Cerebellar nuclear complex (tissue), 1 donor: ENCODE results near the gene CHD6.

ENCODE experiments used
- DNase-seq, 2 experiments: peaks; one replicate each; lab custom pipeline; 2025; lab: John Stamatoyannopoulos, UW

Gene CHD6

GRCh38 chr20:41470362-41471095 lies 147.6 kb downstream of the CHD6 start:
- DNase-seq, result no peak

DNA sequence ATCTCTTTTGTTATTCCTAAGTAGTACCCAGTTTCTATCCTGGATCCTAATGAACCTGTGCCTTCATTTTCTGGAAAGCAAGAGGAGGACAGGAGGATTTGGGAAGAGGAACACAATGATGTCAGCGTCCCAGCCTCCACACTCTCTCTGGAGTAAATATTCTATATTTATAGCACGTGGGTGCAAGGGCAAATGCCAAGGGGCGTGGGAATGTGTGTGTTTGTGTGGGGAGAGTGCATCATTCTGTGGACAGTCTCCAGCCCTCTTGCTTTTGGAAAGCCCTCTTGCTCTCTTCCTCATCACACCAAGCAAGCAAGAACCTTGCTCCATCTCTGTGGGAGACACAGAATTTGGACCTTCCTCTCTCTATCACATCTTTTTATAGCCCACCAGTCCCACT lies 148.3 kb downstream of the CHD6 start:
- no peak for DNase-seq

DNA sequence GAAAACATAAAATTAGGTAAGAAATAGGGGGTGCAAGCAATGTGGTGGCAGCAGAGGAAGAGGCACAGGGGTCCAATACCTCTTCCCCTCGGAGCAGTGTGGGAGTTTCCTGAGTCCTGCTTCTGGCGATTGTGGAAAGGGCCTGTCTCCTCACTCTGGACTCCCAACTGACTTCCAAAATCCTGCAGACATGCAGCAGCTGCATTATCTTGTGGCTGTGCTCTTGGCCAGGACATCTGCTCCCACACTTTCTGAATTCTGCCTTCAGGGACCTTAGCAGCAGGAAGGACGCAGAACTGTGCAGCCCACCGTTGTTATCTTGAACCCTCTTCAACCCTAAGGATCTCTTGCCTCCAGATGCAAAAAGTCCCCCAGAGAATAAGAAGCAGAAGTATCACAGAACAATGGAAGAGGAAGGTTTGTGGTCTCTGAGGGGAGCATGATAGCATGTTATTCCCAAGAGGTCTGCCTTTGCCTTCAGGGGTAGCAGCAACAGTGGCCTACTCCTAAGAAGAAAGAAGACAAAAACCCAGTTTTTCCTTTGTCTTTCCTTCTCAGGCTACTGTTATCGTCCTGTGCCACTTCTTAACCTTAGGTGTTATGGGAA lies 149.1 kb downstream of the CHD6 start:
- DNase-seq, result no peak

GRCh38 chr20:41467690-41468089 lies 150.5 kb downstream of the CHD6 start:
- no peak for DNase-seq

- no peak for DNase-seq
Measured at GRCh38 chr20:41467220-41467619, 151.0 kb downstream of the CHD6 start.

- no peak for DNase-seq
Measured at GRCh38 chr20:41463567-41463966, 154.6 kb downstream of the CHD6 start.

DNA sequence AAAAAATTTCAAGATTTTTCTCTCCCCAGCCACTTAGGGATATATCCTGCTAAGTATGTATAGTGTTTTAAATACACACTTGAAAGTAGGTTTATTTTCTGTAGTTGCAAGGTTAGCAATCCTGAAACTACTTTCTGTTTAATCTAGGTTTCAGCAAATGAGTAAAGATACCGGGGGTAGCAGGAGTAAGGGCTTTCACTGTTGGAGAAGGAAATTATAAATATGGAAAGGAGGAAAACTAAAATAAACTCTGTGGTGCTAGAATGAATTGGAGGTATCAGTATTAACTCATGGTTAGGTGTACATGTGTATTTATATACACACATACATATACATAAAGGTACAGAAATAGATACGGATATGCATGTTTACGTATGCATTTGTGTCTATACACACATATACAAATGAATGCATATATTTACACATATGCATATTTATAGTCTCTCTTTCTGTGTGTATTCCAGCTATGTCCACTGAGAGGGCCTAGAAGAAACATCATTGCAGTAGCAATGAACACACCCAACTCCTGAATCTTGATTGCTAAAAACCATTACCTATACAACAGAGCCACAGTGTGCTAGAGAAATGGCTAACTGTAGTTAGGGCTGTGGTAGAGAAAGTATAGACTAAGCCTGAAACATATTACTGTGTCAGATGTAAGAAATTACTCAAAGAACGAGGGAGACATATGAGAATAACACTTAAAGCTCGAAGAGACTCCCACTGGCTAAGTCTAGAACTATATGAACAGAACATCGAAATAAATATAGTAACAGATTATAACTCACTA lies 155.6 kb downstream of the CHD6 start:
- no peak for DNase-seq

DNA sequence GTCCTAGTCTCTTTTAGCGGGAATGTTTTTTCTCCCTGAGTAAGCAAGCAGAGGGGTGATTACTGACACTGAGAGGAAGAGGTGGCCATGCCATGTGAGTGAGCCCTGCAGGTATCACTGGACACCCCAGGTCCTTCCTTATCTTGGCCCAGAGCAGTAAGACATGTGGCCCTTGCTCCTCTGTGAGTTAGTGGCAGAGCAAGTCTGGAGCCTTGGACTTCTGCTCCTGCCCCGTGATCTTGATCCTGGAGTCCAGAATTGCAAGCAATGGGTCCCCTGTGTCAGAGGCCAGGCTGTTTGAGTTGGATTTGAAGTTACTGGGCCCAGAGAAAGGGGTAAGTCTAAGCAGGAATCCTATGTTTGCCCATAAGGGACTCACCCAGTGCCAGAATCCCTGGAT lies 159.4 kb downstream of the CHD6 start:
- no peak for DNase-seq

DNA sequence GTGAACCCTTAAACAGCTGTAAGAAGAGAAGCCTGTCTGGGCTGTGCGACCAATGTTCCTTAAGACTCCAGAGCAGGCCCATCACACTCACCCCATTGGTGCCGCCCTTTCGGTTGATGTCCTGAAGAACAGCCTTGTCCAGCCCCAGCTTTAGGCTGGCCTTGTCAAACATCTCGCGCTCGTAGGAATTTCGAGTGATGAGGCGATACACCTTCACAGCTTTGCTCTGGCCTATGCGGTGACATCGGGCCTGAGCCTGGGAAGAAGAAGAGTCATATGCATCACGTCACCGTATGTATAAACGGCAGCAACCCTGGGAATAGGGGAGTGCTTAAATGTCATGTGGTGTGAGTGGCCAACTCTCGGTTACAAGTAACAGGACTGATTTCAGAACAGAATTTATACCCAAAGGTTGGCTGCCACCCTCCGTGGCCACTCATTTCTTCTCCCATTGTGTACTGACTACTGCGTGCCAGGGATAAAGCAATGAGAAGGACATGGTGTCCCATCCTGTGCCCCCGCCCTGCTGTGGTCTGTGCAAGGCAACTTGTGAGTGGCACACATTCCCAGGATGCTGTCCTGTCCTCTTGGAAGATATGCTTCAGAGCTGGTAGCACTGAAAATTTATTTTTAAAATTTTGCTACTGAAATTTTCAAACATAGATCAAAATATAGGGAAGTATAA lies 160.9 kb downstream of the CHD6 start:
- DNase-seq, result no peak

DNA sequence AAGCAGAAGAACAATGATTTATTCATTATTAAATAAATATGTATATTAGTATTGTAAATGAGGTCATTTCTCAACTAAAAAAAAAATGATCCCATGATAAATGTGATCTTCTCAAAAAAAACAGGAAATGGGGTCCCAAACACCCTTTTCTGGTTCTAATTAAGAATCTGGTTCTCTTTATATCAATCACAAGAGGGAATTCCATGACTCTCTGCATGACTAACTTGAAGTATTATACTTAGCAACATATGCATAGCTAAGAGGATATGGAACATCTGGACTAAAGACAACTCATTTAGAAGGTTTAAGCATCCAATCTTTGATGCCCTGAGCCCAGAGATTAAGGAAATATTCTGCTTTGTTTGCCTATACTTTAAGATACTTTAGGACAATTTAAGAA lies 161.8 kb downstream of the CHD6 start:
- DNase-seq, result no peak

GRCh38 chr20:41454250-41454649 lies 163.9 kb downstream of the CHD6 start:
- DNase-seq, result no peak

DNA sequence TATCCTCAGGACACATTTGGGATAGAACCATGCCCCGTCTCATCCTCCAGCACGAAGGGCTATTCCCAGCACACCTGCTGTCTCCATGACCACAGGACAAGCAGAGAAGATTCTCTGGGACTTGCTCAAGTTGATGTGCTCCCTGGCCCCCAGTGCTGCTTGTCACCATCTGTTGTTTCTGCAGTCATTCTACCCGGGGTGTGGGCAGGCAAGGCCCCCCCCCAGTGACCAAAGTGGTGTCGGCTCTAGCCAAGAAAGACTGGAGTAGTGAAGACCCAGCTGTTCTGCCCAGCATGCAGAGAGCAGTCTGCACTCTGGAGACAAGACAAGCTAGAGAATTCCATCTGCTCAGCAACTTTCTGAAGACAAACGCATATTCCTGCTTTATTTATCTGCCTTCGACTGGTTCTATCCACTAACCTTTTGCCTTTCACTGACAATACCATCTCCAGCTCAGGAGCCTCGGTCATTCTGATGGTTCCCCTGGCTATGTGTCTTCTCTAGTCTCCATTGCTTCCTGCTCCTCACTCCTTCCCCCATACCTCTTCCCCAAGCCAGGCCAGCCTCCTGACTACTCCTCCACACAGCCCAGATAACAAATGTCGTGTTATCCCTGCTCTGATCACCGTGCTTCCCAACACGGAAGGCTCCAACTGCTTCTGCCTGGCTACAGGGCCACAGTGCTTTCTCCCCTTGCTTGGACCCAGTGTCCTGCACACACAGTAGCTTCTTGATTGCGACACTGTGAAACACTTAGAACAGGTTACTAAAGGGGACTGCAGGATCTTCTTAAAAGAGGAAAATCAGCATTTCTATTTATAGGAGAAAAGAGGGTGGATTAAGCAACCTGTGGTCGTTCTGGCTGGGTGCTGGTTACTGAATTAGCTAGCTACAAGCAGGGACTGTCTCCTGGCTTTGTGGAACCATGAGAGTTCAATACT lies 164.9 kb downstream of the CHD6 start:
- no peak for DNase-seq

- no peak for DNase-seq
Measured at GRCh38 chr20:41452226-41452625, 166.0 kb downstream of the CHD6 start.

DNA sequence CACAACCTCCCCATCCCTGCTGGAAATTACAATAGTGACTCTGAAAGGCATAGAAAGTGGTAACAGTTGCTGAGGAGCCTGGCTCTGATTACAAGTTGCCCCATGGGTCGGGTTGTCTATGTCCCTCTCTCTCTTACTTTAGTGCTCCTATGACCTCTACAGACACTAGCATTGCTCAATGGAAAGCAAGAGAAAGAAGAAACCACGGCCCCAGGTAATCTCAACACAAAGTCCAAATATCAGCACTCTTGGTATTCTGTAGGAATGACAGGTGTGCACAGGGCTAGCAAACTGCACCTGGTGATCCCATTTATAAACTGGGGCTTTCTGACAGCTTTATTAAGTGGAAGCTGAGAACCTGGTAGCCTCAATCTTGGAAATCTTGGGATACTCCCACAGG lies 171.2 kb downstream of the CHD6 start:
- DNase-seq, result no peak

DNA sequence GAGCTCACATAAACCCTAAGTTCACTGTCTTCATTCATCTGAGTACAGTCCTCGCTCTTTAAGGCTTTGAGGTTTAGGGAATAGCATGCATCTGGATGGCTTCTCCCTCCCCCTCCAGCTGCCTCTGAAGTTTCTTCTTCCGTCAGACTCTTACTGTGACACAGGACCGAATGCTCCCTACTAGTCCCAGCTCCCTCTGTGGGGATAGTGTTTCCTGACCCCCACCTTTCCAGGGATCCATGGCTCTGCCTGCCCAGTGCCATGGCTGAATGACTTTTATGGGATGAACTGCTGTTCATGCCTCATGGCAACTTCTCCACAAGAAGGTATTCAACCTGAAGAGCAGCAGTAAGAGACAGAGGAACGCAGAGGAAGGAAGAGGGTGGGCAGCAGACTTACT lies 171.7 kb downstream of the CHD6 start:
- no peak for DNase-seq

GRCh38 chr20:41444821-41445220 lies 173.4 kb downstream of the CHD6 start:
- DNase-seq, result no peak

- DNase-seq, result no peak
Measured at GRCh38 chr20:41443691-41444090, 174.5 kb downstream of the CHD6 start.

DNA sequence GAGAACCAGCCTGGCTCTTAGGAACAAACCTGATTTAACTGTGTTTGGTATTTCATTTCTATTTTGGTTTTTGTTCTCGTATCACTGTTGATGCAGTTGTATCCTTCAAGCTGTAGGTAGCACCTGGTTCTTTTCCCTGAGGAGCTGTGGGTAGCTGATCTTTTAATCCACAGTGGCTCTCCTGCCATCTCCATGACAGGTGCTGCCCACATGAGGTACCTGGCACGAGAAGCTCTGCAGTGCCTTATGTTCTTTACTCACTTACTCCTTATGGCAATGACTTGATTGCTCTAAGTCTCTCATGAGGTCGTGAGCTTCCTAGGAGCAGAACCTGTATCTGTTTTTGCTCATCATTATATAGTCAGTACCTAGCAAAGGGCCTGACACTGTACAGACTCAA lies 177.3 kb downstream of the CHD6 start:
- no peak for DNase-seq

GRCh38 chr20:41437836-41438235 lies 180.3 kb downstream of the CHD6 start:
- no peak for DNase-seq

GRCh38 chr20:41436679-41437078 lies 181.5 kb downstream of the CHD6 start:
- DNase-seq, result no peak

DNA sequence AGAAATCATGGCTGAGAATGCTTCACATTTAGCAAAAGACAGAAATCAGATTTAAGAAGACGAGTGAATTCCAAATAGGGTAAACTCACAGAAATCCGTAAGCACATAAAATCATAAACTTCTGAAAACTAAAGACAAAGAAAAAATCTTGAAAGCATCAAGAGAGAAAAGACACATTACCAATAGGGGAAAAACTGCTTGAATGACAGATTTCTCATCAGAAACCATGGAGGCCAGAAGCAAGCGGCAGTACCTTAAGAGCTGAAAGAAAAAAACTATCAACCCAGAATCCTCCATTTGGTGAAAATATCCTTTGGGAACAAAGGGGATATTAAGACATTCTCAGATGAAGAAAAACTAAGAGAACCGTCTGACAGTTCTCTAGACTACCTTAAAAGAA lies 185.0 kb downstream of the CHD6 start:
- no peak for DNase-seq
